Subcutaneous adipose tissue (tissue), 4 donors: ENCODE measurements around the gene FRAS1. TPM values are rescaled to one million over a fixed set of nuclear protein-coding genes. Genes with fewer than 3 reads are reported as not detected.

ENCODE experiments used
- total RNA-seq, 4 donors: library from RNA; depleted of rRNA; stranded (reverse); fragments of >200 nt; gene quantifications; one replicate each; pipeline ENCODE4 v1.1.0, GENCODE V29; 2016
- TF ChIP-seq, protein P1 (sequence below): fragments of 450-650 bp; IDR thresholded peaks from one replicate; pipeline ENCODE4 v1.5.1; 2016; ENCODE audit warnings: low read depth, mild to moderate bottlenecking, control low read depth, antibody characterized with exemption, moderate library complexity

FRAS1 gene
- total RNA-seq, 4 donors from 2014 or later, result 2.2 to 6.0 (median 3.6) TPM

DNA sequence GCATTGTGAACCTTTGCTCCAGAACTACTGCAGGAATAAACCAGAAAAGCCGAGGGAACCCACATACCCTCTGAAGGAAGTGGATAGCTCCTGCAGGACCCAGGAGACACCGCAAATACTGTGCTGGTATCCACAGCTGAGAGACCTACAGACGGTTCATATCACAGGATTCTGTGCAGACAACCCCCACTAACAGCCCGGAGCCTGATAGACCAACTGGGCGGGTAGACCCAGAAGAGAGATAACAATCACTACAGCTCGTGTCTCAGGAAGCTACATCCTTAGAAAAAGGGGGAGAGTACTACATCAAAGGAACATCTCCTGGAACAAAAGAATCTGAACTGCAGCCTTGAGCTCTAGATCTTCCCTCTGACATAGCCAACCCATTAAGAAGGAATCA is 150.8 kb downstream of the FRAS1 start:
- TF ChIP-seq, protein P1, sequence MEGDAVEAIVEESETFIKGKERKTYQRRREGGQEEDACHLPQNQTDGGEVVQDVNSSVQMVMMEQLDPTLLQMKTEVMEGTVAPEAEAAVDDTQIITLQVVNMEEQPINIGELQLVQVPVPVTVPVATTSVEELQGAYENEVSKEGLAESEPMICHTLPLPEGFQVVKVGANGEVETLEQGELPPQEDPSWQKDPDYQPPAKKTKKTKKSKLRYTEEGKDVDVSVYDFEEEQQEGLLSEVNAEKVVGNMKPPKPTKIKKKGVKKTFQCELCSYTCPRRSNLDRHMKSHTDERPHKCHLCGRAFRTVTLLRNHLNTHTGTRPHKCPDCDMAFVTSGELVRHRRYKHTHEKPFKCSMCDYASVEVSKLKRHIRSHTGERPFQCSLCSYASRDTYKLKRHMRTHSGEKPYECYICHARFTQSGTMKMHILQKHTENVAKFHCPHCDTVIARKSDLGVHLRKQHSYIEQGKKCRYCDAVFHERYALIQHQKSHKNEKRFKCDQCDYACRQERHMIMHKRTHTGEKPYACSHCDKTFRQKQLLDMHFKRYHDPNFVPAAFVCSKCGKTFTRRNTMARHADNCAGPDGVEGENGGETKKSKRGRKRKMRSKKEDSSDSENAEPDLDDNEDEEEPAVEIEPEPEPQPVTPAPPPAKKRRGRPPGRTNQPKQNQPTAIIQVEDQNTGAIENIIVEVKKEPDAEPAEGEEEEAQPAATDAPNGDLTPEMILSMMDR, result no peak

DNA sequence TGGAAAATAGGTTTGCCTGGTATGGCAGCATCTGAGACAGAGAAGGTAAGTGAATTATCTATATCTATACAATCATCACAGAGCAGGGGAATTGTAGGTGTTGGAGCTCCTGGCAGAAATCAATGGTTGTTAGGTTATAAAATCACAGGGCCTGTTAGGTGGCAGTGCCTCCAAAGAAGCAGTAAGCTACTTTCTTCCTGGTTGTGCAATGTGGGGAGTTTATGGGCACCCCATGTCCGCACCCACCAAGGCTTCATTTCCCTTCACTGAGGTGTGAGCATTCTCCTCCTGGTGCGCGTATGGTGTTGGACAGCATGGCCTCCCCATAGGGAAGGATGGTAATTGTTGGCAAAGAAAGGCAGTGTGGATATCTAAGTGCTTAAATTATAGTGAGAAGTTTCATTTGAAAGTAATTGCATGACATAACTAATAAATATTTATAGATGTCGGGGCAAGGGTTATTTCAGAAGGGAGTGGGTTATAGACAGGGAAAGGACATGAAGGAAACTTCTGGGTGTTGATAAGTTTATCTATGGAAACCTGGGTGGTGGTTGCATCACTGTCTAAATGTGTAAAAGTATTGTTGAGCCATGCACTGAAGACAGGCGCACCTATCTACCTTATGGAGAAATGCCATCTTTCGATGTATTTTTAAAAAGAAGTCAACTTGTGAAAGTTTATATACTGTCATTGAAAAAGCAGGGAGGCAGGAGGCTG is 153.7 kb downstream of the FRAS1 start:
- TF ChIP-seq, protein P1, result no peak

DNA sequence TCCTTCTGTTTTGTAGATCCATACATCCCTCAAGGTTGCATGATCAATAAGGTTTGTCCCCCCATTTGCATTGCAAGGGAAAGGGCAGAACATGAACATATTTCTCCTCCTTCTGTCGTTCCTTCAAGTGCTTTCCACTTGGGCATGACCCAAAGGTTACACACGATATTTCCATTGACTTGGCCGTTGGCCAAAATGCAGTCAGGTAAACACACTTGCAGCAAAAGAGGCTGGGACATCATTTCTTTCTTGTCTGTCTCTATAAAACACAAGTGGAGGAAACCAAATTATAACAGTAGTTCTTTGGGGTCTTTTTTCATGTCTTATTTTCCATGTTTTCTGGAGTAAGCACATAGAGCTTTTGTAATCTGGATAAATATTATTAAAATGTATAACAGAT is 156.1 kb downstream of the FRAS1 start:
- TF ChIP-seq, protein P1, result no peak

DNA sequence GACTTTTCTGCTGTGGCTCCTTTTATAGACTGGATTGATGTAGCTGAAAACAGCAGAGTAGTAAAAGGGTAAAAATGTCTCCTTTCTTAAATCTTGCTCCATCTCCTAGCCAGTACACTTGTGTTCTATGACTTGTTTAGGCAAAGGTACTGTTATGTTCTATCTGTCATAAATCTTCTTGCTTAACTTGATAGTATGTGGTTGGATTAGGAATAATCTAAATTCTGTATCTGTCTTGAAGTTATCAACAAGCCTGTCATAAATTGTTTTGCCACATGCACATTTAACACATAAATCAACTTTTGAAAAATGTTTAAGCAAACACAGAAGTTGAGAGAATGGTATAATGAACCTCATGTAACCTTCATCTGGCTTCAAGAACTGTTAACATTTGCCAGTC is 157.0 kb downstream of the FRAS1 start:
- TF ChIP-seq, protein P1, result no peak

DNA sequence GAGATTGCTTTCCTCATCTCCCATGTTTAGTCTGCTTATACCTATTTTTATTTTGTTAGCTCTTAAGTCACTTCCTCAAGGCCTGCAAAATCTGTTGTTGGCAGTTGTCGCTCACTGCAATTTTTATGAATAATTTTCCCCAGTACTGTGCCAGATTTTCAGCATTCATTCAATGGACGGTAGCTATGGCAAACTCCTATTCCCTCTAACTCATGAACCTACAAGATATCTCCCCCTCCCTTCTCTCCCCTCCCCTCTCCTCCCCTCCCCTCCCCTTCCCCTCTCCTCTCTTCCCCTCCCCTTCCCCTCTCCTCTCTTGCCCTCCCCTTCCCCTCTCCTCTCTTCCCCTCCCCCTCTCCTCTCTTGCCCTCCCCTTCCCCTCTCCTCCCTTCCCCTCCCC is 160.4 kb downstream of the FRAS1 start:
- TF ChIP-seq, protein P1, result no peak

DNA sequence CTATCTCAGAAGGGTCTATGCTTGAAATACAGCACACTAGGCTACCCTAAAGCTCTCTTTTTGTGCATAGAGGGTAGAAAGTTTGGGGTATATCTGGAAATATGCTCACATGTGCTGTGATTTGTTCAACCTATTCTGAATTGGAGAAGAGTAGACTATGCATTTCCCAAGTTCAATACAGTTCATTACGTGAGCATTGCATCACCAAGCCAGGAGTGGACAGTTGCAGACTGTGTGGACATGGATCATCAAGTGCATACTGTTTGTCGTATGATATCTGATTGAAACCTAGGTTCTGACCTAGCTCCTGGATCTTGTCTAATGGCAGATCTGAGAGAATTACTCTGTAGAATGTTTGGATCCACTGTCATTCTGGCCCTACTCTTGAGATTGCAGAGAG is 161.1 kb downstream of the FRAS1 start:
- TF ChIP-seq, protein P1, result no peak

DNA sequence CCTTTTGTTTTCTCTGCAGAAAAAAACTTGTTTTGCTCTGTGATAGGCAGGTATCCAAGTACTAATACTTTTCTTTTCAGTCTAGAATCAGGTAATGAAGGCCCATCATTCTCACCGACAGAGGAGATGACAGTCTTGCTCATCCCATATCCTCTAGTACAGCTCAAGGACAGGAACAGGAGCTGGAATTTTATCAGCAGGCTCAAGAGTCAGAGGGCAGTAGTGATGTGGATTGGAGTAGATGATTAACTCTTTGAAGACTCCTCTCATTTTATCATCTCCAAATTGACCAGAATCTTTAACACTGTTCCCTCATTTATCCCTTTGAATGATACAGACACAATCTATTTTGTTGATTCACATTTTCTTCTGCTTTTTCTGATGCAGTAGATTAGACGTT is 162.7 kb downstream of the FRAS1 start:
- TF ChIP-seq, protein P1, result no peak
